NCI-H187 (cell line): ENCODE data around the gene ZBTB39.
"Not testable (repeated sequence)": the region's sequence is repeated elsewhere in the genome, so short reads cannot be mapped to it uniquely, and the experiment has no call there.

Experiments
- DNase-seq, 2 experiments: peaks; one replicate each; lab custom pipeline; 2025; lab: John Stamatoyannopoulos, UW

The ZBTB39 gene

DNA sequence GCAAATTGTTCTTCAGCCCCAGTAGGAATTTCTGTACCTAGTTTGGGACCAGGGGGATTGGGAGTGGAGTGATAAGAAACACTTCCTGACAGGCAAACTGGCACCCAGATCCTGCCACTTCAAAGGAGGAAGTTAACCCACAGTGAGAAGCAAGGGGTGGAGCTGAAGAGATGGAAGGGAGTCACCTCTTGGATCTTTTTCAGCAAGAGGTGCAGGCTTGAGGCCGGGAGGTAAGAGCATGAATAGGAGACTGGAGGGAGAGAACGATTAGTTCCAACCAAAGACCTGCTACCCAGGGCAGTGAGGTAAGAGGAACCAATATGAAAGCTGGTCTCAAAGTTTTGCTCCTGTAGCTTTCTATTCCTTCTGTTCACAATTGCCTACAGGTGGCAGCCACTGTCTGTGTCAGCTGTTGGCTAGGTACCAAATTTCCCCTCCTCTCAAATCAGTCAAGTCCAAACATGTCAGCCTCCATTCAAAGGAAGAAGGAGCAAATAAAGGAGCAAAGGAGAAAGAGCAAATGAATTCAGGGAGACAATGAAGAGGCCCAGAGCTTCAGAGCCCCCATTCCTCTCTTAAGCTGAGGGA lies 24.9 kb upstream of the ZBTB39 start:
- DNase-seq: peak; percentile 36 to 67

DNA sequence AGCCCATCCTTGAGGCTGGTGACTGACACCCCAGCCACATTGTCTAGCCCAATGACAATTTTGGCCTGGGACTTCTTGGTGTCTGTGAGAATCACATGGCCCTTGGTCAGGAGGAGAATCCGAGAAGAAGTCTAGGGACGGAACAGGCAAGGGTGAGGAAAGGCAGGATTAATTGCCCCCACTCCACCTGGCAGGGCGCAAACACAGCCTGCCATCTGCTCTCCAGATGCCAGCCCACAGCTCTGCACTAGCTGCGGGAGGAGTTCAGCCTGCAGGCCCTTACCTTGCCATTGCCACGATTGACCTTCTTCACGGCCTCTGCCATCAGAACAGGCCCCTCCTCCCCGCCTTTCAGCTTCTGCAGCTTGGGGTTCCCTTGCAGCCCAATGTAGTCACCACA lies 23.1 kb upstream of the ZBTB39 start:
- no peak for DNase-seq

DNA sequence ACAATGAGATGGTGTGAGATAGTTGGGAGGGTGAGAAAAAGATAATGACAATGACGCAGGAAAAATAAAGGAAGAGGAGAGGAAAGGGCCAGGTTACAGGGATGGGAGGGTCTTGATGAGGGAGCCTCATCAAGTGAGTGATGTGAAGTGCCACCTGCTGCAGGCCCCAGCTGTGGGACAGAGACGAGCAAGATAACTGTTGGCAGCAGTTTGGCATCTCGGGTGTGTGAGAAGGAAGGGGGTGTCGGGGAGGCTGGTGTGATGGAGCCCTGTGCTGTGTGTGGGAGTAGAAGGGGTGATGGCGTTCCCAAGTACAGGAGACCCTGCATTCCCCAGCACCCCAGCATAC lies 21.4 kb upstream of the ZBTB39 start:
- DNase-seq: no peak

DNA sequence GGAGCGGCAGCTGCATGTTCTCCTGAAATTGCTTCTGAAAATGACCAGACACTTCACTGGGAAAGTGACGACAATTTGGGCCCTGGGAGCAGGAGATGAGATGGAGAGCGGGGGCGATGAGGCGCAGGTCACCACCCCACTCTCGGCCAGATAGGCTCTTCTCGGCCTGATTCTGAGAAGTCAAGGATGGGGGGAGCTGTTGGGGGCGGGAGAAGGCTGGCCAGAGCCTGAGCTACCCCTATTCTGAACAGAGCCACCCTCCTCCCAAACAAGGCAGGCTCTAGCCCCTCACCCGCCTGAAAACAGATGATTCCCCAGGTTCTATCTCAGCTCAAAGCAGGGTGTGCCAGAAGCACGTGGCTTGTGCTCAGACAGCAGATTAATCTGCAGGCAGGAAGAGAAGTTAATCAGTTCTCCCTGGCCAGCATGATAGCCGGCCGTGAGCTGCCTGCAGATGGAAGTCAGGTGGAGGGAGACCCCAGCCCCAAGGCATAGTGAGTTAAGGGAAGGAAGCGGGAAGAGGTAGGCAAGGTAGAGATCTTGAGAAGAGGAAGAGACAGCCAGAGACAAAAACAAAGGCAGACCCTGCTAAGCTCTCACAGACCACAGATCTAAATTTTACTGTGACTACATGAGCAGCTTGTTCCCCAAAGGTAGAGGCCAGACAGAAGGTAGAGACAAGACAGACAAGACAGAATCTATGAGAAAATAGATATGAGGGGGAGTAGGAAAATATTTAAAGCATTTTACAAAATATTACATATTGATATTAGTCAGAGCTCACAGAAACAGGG lies 20.9 kb upstream of the ZBTB39 start:
- DNase-seq: no peak

DNA sequence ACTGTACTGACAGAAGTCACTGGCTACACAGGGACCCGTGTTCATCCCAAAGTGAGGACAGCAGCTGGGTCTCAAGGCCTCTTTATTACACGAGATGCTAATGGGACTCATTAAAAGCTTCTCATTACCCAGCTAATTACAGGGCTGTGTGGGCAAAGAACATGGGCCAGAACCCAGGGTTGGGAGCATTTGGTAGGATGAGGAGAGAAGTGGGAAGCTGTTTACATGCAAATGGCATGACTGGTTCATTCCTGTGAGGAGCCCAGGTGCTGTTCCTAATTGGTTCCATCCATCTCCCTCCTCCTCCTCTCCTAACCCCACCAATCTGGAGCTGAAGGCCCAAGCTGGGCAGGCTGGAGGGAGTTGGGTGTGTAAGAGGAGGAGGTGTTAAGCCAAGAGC lies 18.9 kb upstream of the ZBTB39 start:
- no peak for DNase-seq

DNA sequence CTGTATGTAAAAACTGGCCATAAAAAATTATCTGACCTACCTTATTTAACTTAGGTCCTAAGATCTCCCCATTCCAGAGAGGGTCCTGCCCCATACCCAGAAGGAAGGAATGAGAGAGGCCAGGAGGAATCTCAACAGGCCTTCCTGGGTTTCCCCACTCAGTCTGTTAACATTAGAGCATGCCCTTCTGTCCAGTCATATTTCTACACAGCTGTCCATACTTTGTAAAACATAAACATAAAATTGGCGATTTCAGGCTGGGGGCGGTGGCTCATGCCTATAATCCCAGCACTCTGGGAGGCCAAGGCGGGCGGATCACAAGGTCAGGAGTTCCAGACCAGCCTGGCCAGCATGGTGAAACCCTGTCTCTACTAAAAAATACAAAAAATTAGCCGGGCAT lies 16.0 kb upstream of the ZBTB39 start:
- DNase-seq: not testable (repeated sequence)

DNA sequence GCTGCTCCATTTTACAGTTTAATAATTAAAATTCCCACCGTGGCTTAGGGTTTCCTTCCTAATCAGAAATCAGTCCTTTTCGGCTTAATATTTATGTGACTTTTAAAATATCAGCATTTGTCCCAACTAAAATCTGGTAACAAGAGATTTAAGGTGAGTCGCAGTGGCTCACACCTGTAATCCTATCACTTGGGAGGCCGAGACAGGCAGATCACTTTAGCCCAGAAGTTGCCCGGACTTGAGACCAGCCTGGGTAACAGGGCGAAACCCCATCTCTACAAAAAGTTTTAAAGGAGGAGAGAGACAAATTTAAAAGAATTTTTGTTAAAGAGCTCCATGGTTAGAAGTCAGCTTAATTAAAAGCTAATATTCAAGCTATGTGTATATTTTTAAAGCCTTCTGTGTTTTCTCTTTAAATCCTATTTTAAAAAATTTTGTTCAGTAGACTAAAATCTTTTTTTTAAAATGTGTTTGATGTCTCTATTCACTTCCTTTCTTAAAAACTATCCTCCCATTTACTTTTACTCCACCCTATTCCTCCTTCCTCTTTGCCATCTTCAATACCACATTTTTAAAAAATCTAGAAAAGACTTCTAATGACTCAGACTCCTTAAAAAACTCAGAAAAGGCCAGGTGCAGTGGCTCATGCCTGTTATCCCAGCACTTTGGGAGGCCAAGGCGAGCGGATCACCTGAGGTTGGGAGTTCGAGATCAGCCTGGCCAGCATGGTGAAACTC lies 13.8 kb upstream of the ZBTB39 start:
- no peak for DNase-seq

DNA sequence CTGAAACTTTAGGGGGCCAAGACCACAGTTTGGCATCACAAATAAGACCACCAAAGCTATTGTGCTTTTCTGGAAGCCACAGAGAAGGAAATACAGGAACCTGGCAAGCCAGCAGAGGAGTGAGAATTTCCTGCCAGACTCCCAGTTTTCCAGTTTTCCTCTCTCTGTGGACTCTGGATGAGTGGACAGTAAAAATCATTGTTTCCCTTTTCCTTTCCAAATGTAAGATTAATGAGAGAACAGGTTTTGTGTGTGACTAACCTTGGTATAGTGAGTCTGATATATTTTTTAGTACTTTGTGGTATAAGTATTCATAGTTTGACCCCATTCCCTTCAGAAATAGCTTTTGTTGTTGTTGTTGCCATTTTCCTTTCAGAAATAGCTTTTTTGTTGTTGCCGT lies 12.6 kb upstream of the ZBTB39 start:
- no peak for DNase-seq

DNA sequence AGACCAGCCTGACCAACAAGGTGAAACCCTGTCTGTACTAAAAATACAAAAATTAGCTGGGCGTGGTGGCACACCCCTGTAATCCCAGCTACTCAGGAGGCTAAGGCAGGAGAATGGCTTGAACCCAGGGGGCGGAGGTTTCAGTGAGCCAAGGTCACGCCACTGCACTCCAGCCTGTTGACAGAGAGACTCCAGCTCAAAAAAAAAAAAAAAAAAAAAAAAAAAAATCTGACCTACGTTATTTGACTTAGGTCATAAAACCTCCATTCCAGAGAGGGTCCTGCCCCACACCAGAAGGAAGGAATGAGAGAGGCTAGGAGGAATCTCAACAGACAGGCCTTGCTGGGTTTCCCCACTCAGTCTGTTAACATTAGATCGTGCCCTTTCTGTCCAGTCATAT lies 12.0 kb upstream of the ZBTB39 start:
- DNase-seq: not testable (repeated sequence)

DNA sequence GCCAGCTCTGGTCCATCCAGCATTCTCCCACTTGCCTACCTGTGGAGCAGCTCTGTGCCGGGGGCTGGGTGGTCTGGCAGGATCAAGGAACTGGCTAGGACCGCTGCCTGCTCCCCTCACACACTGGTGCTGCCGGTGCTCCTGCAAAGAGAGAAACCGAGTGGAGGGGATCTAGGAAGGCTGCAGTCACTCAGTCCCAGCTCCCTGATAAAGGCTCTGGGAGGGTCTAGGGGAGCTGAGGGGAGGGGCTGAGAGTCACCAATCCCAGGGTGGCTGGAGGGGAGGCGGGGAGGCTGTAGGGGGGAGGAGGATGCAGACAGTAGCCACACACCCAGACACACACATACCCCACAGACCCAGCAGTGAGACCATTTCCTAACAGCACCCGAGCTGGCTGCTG lies 10.0 kb upstream of the ZBTB39 start, which contains the start of gene TAC3:
Gene TAC3, minus strand, starts transcription at position 182 of the 400 bp plus-strand sequence. CDS start 732 bp downstream, outside the sequence.
- DNase-seq: no peak

DNA sequence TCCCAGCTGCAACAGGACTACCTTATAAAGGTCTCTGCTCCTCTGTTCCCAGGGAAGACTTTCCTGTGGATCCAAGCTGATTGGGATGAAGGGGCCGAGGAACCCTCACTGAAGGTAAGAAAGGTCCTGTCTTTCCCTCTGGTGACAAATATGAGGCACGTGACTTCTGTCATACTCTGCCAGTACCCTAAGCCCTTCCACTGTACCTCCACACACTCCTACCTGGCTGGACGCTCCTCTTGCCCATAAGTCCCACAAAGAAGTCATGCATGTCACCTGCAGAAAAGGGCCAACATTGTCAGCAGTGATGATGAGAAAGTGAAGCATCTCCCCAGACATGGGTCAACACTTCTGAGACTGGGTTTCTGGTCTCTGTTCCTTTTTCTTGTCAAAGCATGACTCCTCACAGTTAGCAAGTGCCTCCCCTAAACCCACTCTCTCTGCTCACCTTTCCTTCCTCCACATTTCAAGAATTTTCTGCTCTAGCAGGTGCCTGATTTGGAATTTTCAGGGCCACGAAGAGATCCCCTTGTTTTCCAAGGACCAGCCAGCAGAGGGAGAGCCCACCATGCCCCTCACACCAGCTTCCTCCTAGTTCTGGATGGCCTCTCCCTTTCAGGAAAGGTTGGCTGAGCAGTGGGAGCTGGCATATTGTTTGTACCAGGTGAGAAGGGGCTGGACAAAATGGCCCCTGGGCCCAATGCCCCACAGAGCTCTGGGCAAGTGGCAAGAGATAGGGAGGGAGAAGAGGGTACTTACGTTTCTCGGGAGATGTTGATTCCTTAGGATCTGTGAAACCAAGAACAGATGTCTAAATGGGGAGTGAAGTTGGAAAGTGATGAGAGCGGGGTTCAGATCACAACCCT lies 6.5 kb upstream of the ZBTB39 start:
- DNase-seq: no peak

DNA sequence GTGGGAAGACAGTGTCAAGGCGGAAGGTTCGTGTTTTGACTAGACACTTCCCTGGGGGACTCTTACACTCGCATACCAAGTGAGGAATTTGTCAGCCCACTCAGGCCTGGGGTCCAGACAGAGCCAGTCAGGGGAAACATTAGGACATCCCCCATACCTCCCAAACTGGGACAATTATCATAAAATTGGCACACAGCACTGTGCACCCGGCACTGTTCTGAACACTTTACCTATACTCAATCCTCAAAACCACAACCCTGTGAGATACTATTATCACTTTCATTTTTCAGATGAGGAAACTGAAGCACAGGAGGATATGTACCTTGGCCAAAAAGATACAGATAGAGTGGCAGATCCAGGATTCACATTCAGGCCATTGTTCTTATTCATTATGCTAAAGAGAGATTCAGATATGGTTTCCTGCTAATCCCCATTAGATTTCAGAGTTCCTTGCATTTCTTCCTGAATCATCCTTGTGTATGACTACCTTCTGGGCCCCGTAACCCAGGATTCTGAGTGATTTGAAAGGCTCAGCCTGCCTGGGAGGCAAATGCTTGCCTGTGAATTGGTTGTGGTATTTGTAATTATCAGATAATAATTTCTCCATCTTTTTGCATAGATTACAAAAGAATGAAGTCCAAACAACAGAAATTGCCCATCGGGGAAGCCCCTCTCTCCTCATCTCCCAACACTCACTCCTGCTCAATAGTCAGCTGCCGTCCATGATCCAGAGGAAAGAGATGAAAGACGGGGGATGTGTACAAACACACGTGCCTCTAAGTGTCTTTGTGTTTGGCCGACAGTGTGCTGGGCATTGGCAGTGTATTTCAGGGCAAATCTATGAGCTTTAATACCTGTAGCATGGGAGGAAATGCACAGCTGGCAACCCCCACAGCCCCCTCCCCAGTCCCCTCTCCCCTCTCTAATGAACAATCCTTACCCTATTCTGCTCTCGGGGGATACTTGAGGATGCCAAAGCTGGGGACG lies 5.4 kb upstream of the ZBTB39 start:
- DNase-seq: no peak

DNA sequence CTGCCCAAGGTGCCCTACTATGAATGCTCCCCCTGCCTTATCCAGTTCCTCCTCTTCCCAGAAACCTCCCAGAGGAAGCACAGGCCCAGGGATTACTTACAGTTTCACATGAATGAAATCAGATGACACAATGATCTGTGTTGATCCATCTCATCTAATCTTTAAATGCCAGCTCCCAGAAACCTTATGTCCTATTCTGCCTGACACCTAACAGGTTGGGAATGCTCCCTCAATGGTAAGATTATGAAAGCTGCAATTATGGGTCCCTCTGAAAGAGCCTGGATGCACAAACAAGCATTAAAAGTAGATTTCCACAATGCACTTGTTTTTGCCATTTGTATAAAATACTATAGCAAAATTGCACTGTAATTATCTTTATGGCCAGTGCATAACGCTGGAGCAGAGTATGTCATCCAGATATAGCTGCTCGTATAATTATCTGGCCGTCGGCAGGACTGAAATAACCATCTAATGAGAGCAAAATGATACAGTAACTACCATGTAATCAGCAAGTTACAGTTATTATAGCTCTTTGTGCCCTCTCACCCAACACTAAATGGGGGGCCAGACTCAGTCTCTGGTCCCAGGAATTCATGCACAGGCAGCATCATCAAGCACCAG lies 4.4 kb upstream of the ZBTB39 start:
- no peak for DNase-seq

DNA sequence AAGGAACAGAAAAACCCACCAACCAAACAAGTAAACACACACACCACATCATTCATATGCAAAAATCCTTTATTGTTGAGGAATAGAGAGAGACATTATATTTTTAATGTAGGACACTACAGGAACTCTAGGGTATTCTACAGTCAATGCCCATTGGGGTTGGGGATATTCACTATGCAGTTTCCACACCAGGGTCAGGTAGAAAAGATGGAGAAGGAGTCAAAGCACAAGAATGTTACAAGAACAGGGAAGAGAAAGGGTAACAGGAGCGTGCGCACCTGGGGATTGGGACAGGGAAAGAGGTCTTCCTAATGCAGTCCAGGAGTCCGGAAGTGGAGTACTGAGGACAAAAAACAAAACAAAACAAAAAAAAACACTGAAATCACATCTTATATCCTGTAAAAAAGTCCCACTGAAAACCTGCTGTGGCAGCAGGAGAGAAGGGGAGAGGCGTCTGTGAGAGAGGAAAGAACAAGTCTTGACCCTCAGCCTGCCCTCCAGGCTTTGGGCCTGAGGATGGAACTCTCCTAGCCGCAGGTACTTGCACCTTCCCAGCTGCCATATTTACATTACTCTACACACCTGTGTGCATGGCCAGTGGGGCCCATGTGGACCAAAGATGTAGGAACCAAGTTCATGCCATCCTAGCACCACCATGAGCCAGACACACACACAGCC lies 3.7 kb upstream of the ZBTB39 start:
- no peak for DNase-seq

DNA sequence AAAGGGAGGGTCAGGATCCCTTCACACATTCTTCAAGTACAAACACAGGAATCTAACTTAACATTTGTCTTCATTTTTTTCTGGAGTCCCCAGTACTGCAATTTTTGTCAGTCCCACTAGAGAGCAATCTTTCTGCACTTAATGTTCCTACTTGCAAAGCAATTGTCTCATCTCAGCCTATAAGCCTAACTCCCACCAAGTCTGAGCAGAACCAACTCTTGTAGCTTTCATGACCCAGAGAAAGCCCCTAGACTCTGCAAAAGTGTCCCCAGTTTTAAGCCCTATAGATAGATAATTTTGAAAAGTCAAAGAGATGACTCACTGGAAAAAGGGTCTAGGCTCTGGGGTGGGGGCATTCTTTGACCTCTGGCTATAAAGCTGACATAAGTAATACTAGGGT lies 1.8 kb upstream of the ZBTB39 start:
- no peak for DNase-seq

DNA sequence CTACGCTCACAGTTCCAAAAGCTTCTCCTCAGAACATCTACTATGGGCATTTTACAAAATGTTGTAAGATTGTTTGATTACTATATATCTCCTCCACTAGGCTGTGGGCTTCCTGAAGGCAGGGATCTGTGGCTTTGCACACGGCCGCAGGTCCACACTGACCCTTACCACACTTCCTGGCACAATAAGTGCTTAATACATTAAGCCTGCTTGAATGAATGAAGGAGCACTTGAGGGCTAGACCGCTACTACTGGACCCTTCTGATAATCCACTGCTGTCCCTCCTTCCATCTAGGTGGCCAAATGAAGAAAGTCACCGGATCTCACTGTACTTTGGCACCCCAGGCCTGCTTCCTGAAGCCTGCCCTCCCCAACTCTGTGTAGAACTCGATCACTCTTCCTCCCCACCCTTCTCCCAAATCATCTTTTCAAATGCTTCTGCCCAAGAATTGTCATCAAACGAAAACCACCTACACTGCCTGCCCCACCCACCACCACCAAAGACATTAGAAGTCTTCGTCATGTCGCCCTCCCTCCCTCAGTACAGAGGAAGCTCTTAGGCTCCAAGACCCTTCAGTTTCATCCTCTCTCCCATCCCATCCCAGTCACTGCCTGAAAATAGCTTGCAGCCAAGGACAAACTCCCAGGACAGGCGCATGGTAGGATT lies 596 bp upstream of the ZBTB39 start:
- no peak for DNase-seq

DNA sequence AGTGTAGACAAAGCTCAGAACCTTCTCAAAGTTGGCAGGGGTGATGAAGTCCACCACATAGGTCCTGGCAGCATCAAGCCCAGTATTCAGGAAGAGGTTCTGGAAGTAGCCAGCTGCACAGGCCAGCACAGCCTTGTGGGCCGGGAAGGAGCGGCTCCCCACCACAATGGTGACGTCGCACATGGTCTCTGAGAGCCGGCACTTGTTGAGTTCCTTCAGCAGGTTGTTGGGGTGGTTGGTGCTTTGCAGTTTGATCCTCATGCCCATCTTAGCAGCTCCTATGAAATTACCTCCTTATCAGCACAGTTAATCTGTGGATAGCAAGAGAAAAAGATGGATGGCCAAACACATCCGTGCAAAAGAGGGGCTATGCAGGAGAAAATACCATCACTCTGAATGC lies 1.7 kb downstream of the ZBTB39 start:
- DNase-seq: no peak

DNA sequence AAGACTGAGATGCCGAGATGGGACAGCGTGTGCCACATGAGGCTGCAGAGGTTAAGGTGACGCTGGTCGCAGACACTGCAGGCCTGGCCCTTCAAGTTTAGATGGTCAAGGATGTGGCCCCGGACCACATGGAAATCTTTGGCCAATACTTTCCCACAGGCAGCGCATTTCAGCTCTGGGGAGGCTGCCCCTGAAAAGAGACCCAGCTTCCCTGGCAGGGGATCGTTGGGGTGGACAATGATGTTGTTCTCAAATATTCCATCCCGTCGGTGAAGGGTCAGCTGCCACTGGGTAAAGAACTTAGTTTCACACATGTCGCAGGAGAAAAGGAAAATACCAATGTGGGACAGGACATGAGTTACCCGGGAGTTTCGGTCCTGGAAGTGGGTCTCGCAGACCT lies 3.0 kb downstream of the ZBTB39 start:
- no peak for DNase-seq

DNA sequence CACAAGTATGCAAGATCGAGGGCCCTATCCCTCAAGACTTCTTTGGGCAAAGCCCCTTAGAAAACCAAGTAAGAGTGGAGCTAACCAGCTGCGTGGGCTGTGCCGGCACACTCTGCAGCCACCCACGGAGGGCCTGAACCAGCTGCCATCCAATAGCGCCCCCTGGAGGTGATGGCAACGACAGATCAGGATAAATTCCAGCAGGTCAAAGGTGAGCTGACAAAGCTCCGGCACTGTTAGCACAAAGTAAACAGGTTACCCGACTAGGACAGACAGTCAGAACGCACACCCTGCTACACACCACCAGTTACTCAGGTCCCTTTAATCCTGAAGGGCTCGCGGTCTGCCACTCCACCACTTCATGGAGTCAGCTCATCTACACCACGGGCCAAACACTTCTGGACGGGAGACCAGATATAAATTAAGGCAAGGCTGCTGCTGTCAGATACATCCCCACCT lies 4.9 kb downstream of the ZBTB39 start:
- DNase-seq: peak in 1 of 2 experiments; percentile 22
